PC-9 (cell line): ENCODE results near the gene SPRY4. TPM values are rescaled to one million over a fixed set of nuclear protein-coding genes. Genes with fewer than 3 reads are reported as not detected.
"Not testable (repeated sequence)": the region's sequence is repeated elsewhere in the genome, so short reads cannot be mapped to it uniquely, and the experiment has no call there.

Source experiments
- BruUV-seq: library from RNA; stranded (reverse); fragments of 400-500 nt; replicated peaks from 2 replicates; lab custom pipeline; 2021; lab: Mats Ljungman, UMichigan
- CTCF ChIA-PET: fragments of 300-600 bp; sonication (Branson Sonifier 250); formaldehyde crosslinking; loops from one replicate; lab custom pipeline; 2022; ENCODE audit warnings: antibody characterized with exemption; lab: Charles Lee
- POLR2A ChIA-PET: fragments of 300-600 bp; sonication (Branson Sonifier 250); formaldehyde crosslinking; loops from one replicate; lab custom pipeline; 2022; ENCODE audit warnings: antibody characterized with exemption; ENCODE audit not compliant: unreplicated experiment; lab: Charles Lee
- DNase-seq, 2 experiments: peaks; one replicate each; pipeline versions ENCODE4 v3.0.0 to v3.0.0-alpha.2; 2015 to 2022; ENCODE audit warnings: mixed read lengths in 1 of 2
- H2AFZ ChIP-seq: fragments of 200-600 bp; sonication (generic); 2 replicates; pipeline ENCODE4 v1.8.1; 2017; ENCODE audit warnings: antibody characterized with exemption
- H3F3A ChIP-seq: fragments of 200-600 bp; sonication (generic); 2 replicates; pipeline ENCODE4 v1.8.1; 2017; ENCODE audit warnings: antibody characterized with exemption, mild to moderate bottlenecking, low read depth; ENCODE audit not compliant: insufficient read depth
- H3K27ac ChIP-seq: fragments of 200-600 bp; sonication (generic); 2 replicates; pipeline ENCODE4 v1.6.1; 2016; ENCODE audit warnings: mixed run types
- H3K27me3 ChIP-seq: fragments of 200-600 bp; sonication (generic); 2 replicates; pipeline ENCODE4 v1.6.1; 2016; ENCODE audit warnings: low read depth, mixed run types; ENCODE audit not compliant: insufficient read depth
- H3K36me3 ChIP-seq: fragments of 200-600 bp; sonication (generic); 2 replicates; pipeline ENCODE4 v1.6.1; 2016; ENCODE audit warnings: low read depth, mixed run types
- H3K4me1 ChIP-seq: fragments of 200-600 bp; sonication (generic); replicated peaks from 2 replicates; pipeline ENCODE4 v1.6.1; 2016; ENCODE audit warnings: mixed run types; ENCODE audit not compliant: insufficient read depth
- H3K4me2 ChIP-seq: fragments of 200-600 bp; sonication (generic); 2 replicates; pipeline ENCODE4 v1.6.1; 2017; ENCODE audit warnings: mixed run types
- H3K4me3 ChIP-seq: fragments of 200-600 bp; sonication (generic); 2 replicates; pipeline ENCODE4 v1.6.1; 2016; ENCODE audit warnings: mixed run types
- H3K79me2 ChIP-seq: fragments of 200-600 bp; sonication (generic); 2 replicates; pipeline ENCODE4 v1.6.1; 2017; ENCODE audit warnings: low read depth, mixed run types
- H3K9me2 ChIP-seq: fragments of 200-600 bp; sonication (generic); 2 replicates; pipeline ENCODE4 v1.8.1; 2017; ENCODE audit warnings: mild to moderate bottlenecking; ENCODE audit not compliant: insufficient read depth
- H3K9me3 ChIP-seq: fragments of 200-600 bp; sonication (generic); 2 replicates; pipeline ENCODE4 v1.8.1; 2016; ENCODE audit warnings: low read depth; ENCODE audit not compliant: insufficient read depth
- H4K20me1 ChIP-seq: fragments of 200-600 bp; sonication (generic); 2 replicates; pipeline ENCODE4 v1.8.1; 2017; ENCODE audit not compliant: insufficient read depth
- EZH2 ChIP-seq: fragments of 200-600 bp; sonication (generic); IDR thresholded peaks from 2 replicates; pipeline ENCODE4 v1.8.0; 2017; ENCODE audit warnings: antibody characterized with exemption, low read depth
- intact Hi-C: fragments of 100-400 bp; cut with micrococcal nuclease; formaldehyde crosslinking; loops from one replicate; pipeline ENCODE4 v1.10.0; 2022; ENCODE audit not compliant: unreplicated experiment
- total RNA-seq: library from RNA; stranded (reverse); gene quantifications from 2 replicates; pipeline ENCODE4 v1.2.3, GENCODE V29; 2021
- TF ChIP-seq, protein P1 (sequence below): fragments of 200-600 bp; sonication (generic); conservative IDR thresholded peaks from 2 replicates; pipeline ENCODE4 v1.6.1; 2017; ENCODE audit warnings: mixed run types, antibody characterized with exemption, mild to moderate bottlenecking, moderate library complexity

The SPRY4 gene
- total RNA-seq, 1 experiment from 2014 or later = 11.0 TPM

DNA sequence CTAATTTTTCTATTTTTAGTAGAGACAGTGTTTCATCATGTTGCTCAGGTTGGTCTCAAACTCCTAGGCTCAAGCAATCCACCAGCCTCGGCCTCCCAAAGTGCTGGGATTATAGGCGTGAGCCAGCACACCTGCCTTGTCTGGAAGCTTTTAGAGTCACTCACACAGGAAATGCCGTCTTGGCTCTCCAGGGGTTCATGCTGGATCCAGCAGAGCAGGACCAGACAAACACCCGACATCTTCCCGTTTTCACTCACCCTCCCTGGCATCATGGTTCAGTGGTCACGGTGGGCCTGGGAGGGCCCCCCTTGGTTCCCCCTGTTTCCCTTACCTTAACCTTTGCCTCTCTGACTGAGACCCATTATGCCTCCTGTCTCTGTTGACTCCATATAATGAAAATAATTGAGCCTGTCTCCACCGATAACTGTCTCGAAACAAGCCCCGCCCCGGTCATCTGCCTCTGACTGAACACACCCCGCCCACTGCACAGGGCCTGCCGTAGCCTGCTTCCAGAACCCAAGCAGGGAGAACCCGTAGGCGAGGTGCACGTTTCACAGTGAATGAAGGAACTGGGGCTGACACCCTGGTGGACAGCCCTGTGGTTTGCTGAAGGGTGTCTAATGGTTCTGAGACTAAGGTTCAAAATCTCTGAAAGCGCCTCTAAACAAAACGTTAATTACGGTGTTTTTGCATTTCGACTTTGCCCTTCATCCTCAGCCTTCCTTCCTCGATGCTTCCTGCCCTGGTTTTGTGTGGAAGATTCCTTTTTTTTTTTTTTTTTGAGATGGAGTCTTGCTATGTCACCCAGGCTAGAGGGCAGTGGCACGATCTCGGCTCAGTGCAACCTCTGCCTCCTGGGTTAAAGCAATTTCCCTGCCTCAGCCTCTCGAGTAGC lies 39.7 kb upstream of the SPRY4 start:
- intact Hi-C loops = no loop called here
- no TSS peak for BruUV-seq
- no peaks in the 10 kb centered on the region for H3K27me3 ChIP-seq
- H3K4me1 ChIP-seq = peaks cover 54% of the 10 kb centered on the region
- no peak overlapping the region for H3K4me3 ChIP-seq
- no peaks in the 10 kb centered on the region for H4K20me1 ChIP-seq
- CTCF ChIA-PET = interaction anchor here (0.6 kb wide), 1 partner anchor 58 kb away, joined by 5 read pairs; no protein-coding TSS in a partner anchor
- H3K36me3 ChIP-seq = no peaks in the 10 kb centered on the region
- POLR2A ChIA-PET = no interaction called here
- H2AFZ ChIP-seq = no peak overlapping the region; the same call in 1 of the 2 replicates
- no peaks in the 10 kb centered on the region for H3K9me3 ChIP-seq
- no peak for DNase-seq
- no peak overlapping the region for H3K4me2 ChIP-seq
- peaks cover 45% of the 10 kb centered on the region for H3F3A ChIP-seq
- peak overlapping the region; percentile 94 for H3K27ac ChIP-seq
- TF ChIP-seq, protein P1, sequence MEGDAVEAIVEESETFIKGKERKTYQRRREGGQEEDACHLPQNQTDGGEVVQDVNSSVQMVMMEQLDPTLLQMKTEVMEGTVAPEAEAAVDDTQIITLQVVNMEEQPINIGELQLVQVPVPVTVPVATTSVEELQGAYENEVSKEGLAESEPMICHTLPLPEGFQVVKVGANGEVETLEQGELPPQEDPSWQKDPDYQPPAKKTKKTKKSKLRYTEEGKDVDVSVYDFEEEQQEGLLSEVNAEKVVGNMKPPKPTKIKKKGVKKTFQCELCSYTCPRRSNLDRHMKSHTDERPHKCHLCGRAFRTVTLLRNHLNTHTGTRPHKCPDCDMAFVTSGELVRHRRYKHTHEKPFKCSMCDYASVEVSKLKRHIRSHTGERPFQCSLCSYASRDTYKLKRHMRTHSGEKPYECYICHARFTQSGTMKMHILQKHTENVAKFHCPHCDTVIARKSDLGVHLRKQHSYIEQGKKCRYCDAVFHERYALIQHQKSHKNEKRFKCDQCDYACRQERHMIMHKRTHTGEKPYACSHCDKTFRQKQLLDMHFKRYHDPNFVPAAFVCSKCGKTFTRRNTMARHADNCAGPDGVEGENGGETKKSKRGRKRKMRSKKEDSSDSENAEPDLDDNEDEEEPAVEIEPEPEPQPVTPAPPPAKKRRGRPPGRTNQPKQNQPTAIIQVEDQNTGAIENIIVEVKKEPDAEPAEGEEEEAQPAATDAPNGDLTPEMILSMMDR = no peak
- TF ChIP-seq EZH2 = no peak
- H3K79me2 ChIP-seq = 0 out of 2 replicates have a peak, but pooled peaks cover 3% of the 10 kb centered on the region
- no peaks in the 10 kb centered on the region for H3K9me2 ChIP-seq

DNA sequence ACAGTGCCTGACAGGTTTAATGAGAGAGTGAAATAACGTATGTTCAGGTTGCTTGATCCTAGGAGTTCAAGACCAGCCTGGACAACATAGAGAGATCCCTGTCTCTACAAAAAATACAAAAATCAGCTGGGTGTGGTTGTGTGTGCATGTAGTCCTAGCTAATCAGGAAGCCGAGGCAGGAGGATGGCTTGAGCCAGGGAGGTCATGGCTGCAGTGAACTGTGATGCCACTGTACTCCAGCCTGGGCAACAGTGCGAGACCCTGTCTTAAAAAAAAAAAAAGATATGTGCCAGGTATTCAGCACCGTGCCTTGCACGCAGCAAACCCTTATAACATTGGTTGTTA lies 38.8 kb upstream of the SPRY4 start:
- Histone ChIP-seq H3K79me2 (peaks cover 8% of the 10 kb centered on the region; the same call in 1 of the 2 replicates), H3K4me2 (peak overlapping the region; percentile 59), H3K27me3 (no peaks in the 10 kb centered on the region), H3K4me1 (peaks cover 60% of the 10 kb centered on the region), H3K9me3 (no peaks in the 10 kb centered on the region), H4K20me1 (no peaks in the 10 kb centered on the region), H3F3A (peaks cover 49% of the 10 kb centered on the region), H3K9me2 (no peaks in the 10 kb centered on the region), H3K27ac (peak overlapping the region; percentile 94), H3K36me3 (no peaks in the 10 kb centered on the region), H2AFZ (no peak overlapping the region), H3K4me3 (no peak overlapping the region)
- intact Hi-C loops = no loop called here
- CTCF ChIA-PET = interaction anchor here (0.6 kb wide), 2 partner anchors 15 to 161 kb away, joined by 3 read pairs; no protein-coding TSS in a partner anchor
- no TSS peak for BruUV-seq
- no peak for DNase-seq
- POLR2A ChIA-PET = interaction anchor here (0.6 kb wide), 3 partner anchors 57 to 502 kb away, joined by 3 to 21 read pairs (median 16); no protein-coding TSS in a partner anchor
- TF ChIP-seq, protein P1 = no peak
- TF ChIP-seq EZH2 = no peak

DNA sequence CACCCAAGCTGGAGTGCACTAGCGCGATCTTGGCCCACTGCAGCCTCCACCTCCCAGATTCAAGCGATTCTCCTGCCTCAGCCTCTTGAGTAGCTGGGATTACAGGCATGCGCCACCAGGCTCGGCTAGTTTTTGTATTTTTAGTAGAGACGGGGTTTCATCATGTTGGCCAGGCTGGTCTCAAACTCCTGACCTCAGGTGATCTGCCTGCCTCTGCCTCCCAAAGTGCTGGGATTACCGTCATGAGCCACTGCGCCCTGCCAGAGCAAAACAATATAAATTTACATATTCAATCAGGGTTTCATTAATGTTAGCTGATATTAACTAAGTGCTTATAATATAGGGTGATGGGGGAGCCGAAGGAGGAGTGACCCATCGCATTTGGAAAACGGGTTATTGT lies 37.4 kb upstream of the SPRY4 start:
- H2AFZ ChIP-seq, H3K27me3 ChIP-seq, DNase-seq, H3K9me2 ChIP-seq, H4K20me1 ChIP-seq, H3K4me3 ChIP-seq, CTCF ChIA-PET, BruUV-seq, H3K36me3 ChIP-seq, H3K9me3 ChIP-seq: not testable (repeated sequence)
- H3K79me2 ChIP-seq = peaks cover 17% of the 10 kb centered on the region
- peaks cover 72% of the 10 kb centered on the region for H3K4me1 ChIP-seq
- peaks cover 53% of the 10 kb centered on the region for H3F3A ChIP-seq
- intact Hi-C loops = loop anchor here (1.0 kb wide), 1 partner anchor 165 kb away; no protein-coding TSS in a partner anchor
- peak overlapping the region; percentile 94 for H3K27ac ChIP-seq
- POLR2A ChIA-PET = interaction anchor here (0.7 kb wide), 1 partner anchor 20 kb away, joined by 6 read pairs; no protein-coding TSS in a partner anchor
- H3K4me2 ChIP-seq = peak overlapping the region; percentile 59
